ENCODE results near the gene TGFBR2. TPM values are rescaled to one million over a fixed set of nuclear protein-coding genes. Genes with fewer than 3 reads are reported as not detected.

Gene TGFBR2
- total and polyA plus RNA-seq, 2 of the 13 experiments (the other 11 are each of a cell fraction or from before 2014, with no cell fraction given) = 82.2 to 187 TPM

DNA sequence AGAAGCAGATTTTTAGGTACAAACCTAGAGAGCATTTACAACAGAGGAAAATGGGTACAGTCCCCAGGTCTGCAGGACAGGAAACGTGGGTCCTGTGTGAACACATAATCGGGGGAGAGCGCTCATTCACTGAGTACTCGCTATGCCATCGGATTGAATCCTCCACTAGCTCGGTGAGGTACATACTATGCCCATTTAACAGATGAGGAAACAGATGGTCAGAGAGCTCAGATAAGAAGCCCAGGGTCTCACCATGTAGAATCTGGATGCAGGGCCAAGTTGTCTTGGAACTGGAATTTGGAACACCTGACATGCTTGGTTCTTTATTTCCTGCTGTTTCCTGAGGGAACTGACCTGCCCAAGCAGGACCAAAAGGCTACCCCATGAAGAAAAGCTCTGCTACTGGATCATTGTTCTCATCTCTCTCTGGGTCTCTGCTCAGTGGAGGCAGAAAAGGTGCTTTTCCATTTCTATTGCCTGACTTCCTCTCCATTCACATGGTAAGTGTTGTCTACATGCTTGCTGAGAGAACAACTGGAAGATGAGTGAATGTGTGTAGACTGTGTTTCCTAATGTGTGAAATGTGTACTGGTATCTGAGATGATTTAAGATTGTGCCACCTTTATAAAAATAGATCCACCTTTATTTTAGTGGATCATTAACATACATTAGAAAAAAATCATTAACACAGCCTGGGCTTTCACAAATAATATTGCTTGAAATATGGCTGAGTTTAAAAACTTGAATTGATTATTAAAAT is 89.1 kb downstream of the TGFBR2 start (continued):
- TF ChIP-seq HMG20A (CRISPR knock-in tag; IDR thresholded peaks at IDR 0.05; ENCODE audit: borderline replicate concordance) = no peak
- no peak for TF ChIP-seq HMG20B (CRISPR knock-in tag; conservative IDR thresholded peaks at IDR 0.05)
- no peak for TF ChIP-seq ZBTB3 (CRISPR knock-in tag; IDR thresholded peaks at IDR 0.05; ENCODE audit: borderline replicate concordance, low read depth)
- no peak for TF ChIP-seq HNRNPUL1 (IDR thresholded peaks at IDR 0.05; ENCODE audit: low read depth, low read length)
- TF ChIP-seq ZFX (CRISPR knock-in tag; IDR thresholded peaks at IDR 0.05; ENCODE audit: low read depth) = no peak
- TF ChIP-seq, protein P1, sequence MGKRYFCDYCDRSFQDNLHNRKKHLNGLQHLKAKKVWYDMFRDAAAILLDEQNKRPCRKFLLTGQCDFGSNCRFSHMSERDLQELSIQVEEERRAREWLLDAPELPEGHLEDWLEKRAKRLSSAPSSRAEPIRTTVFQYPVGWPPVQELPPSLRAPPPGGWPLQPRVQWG (CRISPR knock-in tag; IDR thresholded peaks at IDR 0.05; ENCODE audit: borderline replicate concordance, low read depth) = no peak
- TF ChIP-seq, protein P2, sequence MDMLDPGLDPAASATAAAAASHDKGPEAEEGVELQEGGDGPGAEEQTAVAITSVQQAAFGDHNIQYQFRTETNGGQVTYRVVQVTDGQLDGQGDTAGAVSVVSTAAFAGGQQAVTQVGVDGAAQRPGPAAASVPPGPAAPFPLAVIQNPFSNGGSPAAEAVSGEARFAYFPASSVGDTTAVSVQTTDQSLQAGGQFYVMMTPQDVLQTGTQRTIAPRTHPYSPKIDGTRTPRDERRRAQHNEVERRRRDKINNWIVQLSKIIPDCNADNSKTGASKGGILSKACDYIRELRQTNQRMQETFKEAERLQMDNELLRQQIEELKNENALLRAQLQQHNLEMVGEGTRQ (IDR thresholded peaks at IDR 0.05; ENCODE audit: low read depth, low read length) = no peak
- TF ChIP-seq, protein P2 (CRISPR knock-in tag; IDR thresholded peaks at IDR 0.05; ENCODE audit: borderline replicate concordance) = no peak
- peak; percentile 56; the same call in 1 of the 2 replicates for TF ChIP-seq PAF1 (CRISPR knock-in tag; IDR thresholded peaks at IDR 0.05)
- no peak for TF ChIP-seq ZFYVE20 (CRISPR knock-in tag; IDR thresholded peaks at IDR 0.05; ENCODE audit: borderline replicate concordance, low read depth)
- no peak for TF ChIP-seq ZNF660 (CRISPR knock-in tag; IDR thresholded peaks at IDR 0.05; ENCODE audit: borderline replicate concordance, low read depth)
- TF ChIP-seq, protein P3, sequence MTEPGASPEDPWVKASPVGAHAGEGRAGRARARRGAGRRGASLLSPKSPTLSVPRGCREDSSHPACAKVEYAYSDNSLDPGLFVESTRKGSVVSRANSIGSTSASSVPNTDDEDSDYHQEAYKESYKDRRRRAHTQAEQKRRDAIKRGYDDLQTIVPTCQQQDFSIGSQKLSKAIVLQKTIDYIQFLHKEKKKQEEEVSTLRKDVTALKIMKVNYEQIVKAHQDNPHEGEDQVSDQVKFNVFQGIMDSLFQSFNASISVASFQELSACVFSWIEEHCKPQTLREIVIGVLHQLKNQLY (CRISPR knock-in tag; IDR thresholded peaks at IDR 0.05) = no peak
- no peak for TF ChIP-seq ZNF562 (CRISPR knock-in tag; IDR thresholded peaks at IDR 0.05; ENCODE audit: borderline replicate concordance)
- TF ChIP-seq SSRP1 (CRISPR knock-in tag; IDR thresholded peaks at IDR 0.05) = peak; percentile 99; the same call in 1 of the 2 replicates
- TF ChIP-seq ZKSCAN8 (CRISPR knock-in tag; IDR thresholded peaks at IDR 0.05; ENCODE audit: borderline replicate concordance) = no peak

Data from HepG2 (cell line).